MG63 (cell line): ENCODE data around the gene BTN3A1. TPM values are rescaled to one million over a fixed set of nuclear protein-coding genes. Genes with fewer than 3 reads are reported as not detected.
"Not testable (repeated sequence)": the region's sequence is repeated elsewhere in the genome, so short reads cannot be mapped to it uniquely, and the experiment has no call there.

Experiments used
- DNase-seq: peaks from one replicate; pipeline ENCODE4 v3.0.0-alpha.2; 2020
- H3K27me3 ChIP-seq: fragments of 250-450 bp; sonication (Bioruptor Pico); 2 replicates; pipeline ENCODE4 v1.5.1; 2020; ENCODE audit warnings: mild to moderate bottlenecking, moderate library complexity
- H3K36me3 ChIP-seq: fragments of 250-450 bp; sonication (Bioruptor Pico); 2 replicates; pipeline ENCODE4 v1.5.1; 2020; ENCODE audit warnings: mild to moderate bottlenecking, moderate library complexity
- H3K4me3 ChIP-seq: fragments of 250-450 bp; sonication (Bioruptor Pico); 2 replicates; pipeline ENCODE4 v1.5.1; 2020; ENCODE audit warnings: mild to moderate bottlenecking, moderate library complexity
- H3K9me3 ChIP-seq: fragments of 250-450 bp; sonication (Bioruptor Pico); 2 replicates; pipeline ENCODE4 v1.5.1; 2020; ENCODE audit warnings: mild to moderate bottlenecking, moderate library complexity
- total RNA-seq: library from RNA; depleted of rRNA; stranded (reverse); fragments of >200 nt; shearing (Covaris generic); gene quantifications from 2 replicates; pipeline ENCODE4 v1.2.3, GENCODE V29; 2014; ENCODE audit warnings: low replicate concordance

Gene BTN3A1
- total RNA-seq, 1 experiment from 2014 or later = 11.2 TPM

DNA sequence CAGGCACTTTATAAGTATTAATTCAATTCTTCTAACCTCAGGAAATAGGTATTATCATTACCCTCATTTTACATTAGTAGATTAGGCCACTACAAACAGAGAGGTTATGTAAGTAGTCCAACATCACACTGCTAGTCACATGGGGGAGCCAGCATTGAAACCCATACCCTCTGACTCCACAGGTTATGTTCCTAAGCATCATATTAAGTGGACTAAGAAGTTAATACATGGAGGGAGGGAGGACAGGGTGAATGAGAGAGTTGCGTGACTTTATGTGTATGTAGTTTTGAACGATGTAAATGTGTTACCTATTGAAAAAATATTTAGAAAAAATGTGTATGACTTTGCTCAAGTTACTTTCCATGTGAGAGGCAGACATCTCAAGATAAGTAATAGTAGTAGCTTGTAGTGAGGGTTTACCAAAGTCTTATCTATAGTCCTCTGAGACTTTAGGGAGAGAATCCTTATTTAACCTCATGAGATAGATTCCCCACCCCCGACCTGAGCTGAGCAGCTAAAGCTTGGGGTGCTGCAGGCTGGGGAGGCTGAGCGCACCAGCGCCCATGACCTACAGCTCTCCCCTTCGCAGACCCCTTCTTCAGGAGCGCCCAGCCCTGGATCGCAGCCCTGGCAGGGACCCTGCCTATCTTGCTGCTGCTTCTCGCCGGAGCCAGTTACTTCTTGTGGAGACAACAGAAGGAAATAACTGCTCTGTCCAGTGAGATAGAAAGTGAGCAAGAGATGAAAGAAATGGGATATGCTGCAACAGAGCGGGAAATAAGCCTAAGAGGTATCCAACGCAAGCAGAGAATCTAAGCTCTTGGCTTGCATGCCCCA, 29.5 kb upstream of the BTN3A1 start:
- Histone ChIP-seq H3K27me3 (no peaks in the 10 kb centered on the region), H3K36me3 (no peaks in the 10 kb centered on the region)

GRCh38 chr6:26375270-26375669, 26.8 kb upstream of the BTN3A1 start:
- Histone ChIP-seq H3K36me3 (no peaks in the 10 kb centered on the region), H3K9me3 (no peaks in the 10 kb centered on the region), H3K27me3 (no peaks in the 10 kb centered on the region), H3K4me3 (no peak overlapping the region)
- no peak for DNase-seq

More for the DNA sequence above, 29.5 kb upstream of the BTN3A1 start:
- DNase-seq = no peak
- H3K9me3 ChIP-seq = no peaks in the 10 kb centered on the region
- H3K4me3 ChIP-seq = no peak overlapping the region

GRCh38 chr6:26377719-26378118, 24.4 kb upstream of the BTN3A1 start:
- Histone ChIP-seq H3K36me3 (no peaks in the 10 kb centered on the region), H3K9me3 (no peaks in the 10 kb centered on the region), H3K27me3 (no peaks in the 10 kb centered on the region), H3K4me3 (no peak overlapping the region)
- DNase-seq = no peak

- not testable (repeated sequence) for DNase-seq, H3K9me3 ChIP-seq, H3K4me3 ChIP-seq, H3K27me3 ChIP-seq, H3K36me3 ChIP-seq
Measured at GRCh38 chr6:26378143-26378542, 23.9 kb upstream of the BTN3A1 start.

DNA sequence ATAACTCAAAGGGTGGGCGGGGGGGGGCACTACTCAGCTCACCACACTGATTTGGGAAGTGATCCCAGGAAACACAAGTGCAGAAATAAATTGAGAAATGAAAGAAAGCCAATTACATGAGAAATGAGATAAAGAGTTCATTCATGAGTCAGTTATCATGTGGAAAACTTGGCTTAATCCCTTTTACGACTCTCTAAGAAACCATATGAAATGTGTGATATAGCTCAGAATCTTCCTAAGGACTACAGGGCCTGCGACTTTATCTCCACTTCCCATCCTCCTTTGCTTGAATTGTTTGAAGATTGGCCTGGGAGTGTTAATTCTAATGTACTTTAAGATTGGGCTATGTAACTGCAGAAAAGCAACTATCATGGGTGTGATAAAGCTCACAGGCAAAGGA, 22.8 kb upstream of the BTN3A1 start:
- no peaks in the 10 kb centered on the region for H3K9me3 ChIP-seq
- H3K27me3 ChIP-seq = no peaks in the 10 kb centered on the region
- no peak overlapping the region for H3K4me3 ChIP-seq
- H3K36me3 ChIP-seq = no peaks in the 10 kb centered on the region
- DNase-seq = no peak

DNA sequence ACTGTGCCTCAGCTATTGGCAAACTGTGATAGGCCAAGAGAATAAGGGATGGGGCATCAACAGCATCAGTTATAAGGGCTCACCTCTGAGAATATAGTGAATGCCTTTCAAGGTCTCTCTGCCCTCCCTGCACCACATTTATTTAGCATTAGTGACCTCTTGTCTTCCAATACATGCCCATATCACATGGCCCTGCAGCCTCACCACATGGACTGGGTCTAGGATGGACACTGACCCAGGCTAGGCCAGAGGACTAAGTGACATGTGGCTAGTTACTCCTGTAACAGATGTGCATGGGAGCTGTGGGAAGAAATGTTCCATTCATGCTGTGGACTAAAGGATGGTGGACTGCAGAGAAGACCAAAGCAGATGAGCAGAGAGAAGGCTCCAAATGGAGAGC, 22.3 kb upstream of the BTN3A1 start:
- Histone ChIP-seq H3K4me3 (no peak overlapping the region), H3K9me3 (no peaks in the 10 kb centered on the region), H3K27me3 (no peaks in the 10 kb centered on the region), H3K36me3 (no peaks in the 10 kb centered on the region)
- DNase-seq = no peak

- Histone ChIP-seq H3K4me3 (no peak overlapping the region), H3K36me3 (no peaks in the 10 kb centered on the region), H3K27me3 (no peaks in the 10 kb centered on the region), H3K9me3 (no peaks in the 10 kb centered on the region)
- DNase-seq = no peak
Measured at GRCh38 chr6:26380256-26380655, 21.8 kb upstream of the BTN3A1 start.

GRCh38 chr6:26382121-26382520, 20.0 kb upstream of the BTN3A1 start:
- no peak for DNase-seq
- Histone ChIP-seq H3K27me3 (no peaks in the 10 kb centered on the region), H3K36me3 (no peaks in the 10 kb centered on the region), H3K4me3 (no peak overlapping the region), H3K9me3 (no peaks in the 10 kb centered on the region)

DNA sequence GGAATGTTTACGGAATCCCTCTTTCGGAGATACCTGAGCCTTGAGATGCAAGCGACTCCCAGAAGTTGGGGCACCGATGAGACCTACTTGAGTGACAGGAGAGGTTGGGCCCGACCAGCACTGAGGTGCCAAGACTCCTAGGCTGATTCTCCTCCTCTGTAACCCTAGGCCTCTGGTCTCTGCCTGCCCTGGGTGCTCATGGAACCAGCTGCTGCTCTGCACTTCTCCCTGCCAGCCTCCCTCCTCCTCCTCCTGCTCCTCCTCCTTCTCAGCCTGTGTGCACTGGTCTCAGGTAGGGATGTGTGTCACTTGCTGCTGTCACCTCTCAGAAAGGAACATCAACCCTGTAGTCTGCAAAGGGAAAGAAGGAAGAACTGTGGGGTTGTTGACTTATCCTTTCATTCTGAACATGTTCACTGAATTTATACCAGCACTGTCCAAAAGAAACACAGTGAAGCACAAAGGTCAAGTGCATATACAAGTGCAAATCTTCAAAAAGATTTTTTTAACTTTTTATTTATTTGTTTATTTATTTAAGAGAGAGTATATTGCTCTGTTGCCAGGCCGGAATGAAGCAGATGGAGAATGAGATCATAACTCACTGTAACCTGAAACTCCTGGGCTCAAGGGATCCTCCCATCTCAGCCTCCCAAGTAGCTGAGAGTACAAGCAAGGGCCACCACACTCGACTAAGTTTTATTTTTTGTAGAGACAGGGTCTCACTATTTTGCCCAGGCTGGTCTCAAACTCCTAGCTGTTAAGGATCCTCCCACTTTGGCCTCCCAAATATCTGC, 18.3 kb upstream of the BTN3A1 start:
- DNase-seq = peak; percentile 26

DNA sequence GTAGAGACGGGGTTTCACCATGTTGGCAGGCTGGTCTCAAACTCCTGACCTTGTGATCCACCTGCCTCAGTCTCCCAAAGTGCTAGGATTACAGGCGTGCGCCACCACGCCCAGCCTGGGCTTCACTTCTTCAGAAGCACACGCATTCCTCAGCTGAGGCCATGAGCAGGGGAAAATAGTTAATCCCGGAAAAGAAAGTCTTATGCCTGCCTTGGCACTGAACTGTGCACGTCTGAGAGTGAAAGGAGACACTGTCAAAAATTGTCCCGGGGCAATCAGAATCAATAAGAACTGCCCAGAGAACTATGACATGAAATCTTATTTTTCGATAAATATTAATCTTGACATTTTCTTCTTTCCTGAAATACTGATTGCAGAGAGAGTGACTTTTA, 16.3 kb upstream of the BTN3A1 start:
- Histone ChIP-seq H3K9me3 (no peaks in the 10 kb centered on the region), H3K27me3 (no peaks in the 10 kb centered on the region), H3K36me3 (no peaks in the 10 kb centered on the region), H3K4me3 (no peak overlapping the region)
- no peak for DNase-seq

More for the DNA sequence above, 18.3 kb upstream of the BTN3A1 start:
- no peaks in the 10 kb centered on the region for H3K36me3 ChIP-seq
- H3K4me3 ChIP-seq = peak overlapping the region; percentile 51
- no peaks in the 10 kb centered on the region for H3K9me3 ChIP-seq
- no peaks in the 10 kb centered on the region for H3K27me3 ChIP-seq

DNA sequence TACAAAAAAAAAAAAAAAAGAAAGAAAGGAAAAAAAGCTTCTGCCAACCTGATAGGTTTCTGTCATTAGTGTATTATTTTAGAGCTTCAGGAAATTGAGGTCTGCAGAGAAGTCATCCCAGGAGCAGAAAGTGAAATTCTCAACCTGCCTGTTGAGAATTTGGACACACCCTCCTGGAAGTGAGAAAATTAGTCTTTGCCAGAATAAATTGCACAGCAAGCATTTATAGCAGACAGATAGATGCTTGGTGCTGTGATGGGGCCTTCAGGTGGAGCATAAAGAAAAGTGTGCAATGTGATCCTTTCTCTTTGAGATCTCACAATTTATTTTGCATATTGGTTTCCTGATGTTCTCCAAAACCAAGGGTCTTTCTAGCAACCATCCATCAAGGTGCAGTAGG, 14.5 kb upstream of the BTN3A1 start:
- DNase-seq = no peak
- H3K27me3 ChIP-seq = no peaks in the 10 kb centered on the region
- no peaks in the 10 kb centered on the region for H3K9me3 ChIP-seq
- no peaks in the 10 kb centered on the region for H3K36me3 ChIP-seq
- no peak overlapping the region for H3K4me3 ChIP-seq

DNA sequence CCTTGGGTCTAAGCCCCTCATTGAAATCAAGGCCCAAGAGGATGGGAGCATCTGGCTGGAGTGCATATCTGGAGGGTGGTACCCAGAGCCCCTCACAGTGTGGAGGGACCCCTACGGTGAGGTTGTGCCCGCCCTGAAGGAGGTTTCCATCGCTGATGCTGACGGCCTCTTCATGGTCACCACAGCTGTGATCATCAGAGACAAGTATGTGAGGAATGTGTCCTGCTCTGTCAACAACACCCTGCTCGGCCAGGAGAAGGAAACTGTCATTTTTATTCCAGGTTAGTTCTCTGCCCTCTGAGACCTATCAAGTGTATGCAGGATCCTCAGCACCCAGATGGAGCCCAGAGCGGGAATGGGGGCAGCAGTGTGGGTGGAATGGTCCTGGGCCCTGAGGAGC, 14.1 kb upstream of the BTN3A1 start:
- no peak for DNase-seq

DNA sequence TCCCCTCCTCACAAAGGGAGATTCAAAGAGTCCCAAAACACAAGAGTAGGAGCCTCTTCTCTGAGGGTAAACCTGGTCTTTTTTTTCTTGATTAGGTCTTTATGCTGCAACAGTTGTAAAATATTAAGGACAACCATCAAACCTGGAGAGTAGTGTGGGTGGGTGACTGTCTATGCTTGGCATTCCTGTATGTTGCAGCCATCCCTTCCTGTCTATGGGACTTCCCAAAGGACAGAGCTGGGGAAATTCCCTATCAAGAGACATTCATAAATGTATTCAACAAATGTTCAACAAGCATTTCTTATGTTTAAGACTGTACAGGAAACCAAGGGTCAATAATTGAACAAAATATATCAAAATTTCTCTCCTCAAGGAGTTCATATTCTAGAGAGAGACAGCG, 13.6 kb upstream of the BTN3A1 start:
- Histone ChIP-seq H3K27me3 (no peaks in the 10 kb centered on the region), H3K36me3 (no peaks in the 10 kb centered on the region), H3K9me3 (no peaks in the 10 kb centered on the region), H3K4me3 (no peak overlapping the region)
- DNase-seq = no peak

More for the DNA sequence above, 14.1 kb upstream of the BTN3A1 start:
- Histone ChIP-seq H3K4me3 (no peak overlapping the region), H3K9me3 (no peaks in the 10 kb centered on the region), H3K27me3 (no peaks in the 10 kb centered on the region), H3K36me3 (no peaks in the 10 kb centered on the region)

GRCh38 chr6:26389349-26389894, 12.7 kb upstream of the BTN3A1 start:
- no peak overlapping the region for H3K4me3 ChIP-seq
- no peak for DNase-seq
- no peaks in the 10 kb centered on the region for H3K27me3 ChIP-seq
- H3K9me3 ChIP-seq = no peaks in the 10 kb centered on the region
- no peaks in the 10 kb centered on the region for H3K36me3 ChIP-seq

GRCh38 chr6:26390531-26390930, 11.5 kb upstream of the BTN3A1 start:
- Histone ChIP-seq H3K27me3 (no peaks in the 10 kb centered on the region), H3K36me3 (no peaks in the 10 kb centered on the region), H3K4me3 (no peak overlapping the region), H3K9me3 (no peaks in the 10 kb centered on the region)
- DNase-seq = no peak

- H3K9me3 ChIP-seq = no peaks in the 10 kb centered on the region
- no peak for DNase-seq
- no peak overlapping the region for H3K4me3 ChIP-seq
- H3K27me3 ChIP-seq = no peaks in the 10 kb centered on the region
- H3K36me3 ChIP-seq = no peaks in the 10 kb centered on the region
Measured at GRCh38 chr6:26392932-26393636, 9.0 kb upstream of the BTN3A1 start.

- peak; percentile 39 for DNase-seq
- H3K36me3 ChIP-seq = no peaks in the 10 kb centered on the region
- no peaks in the 10 kb centered on the region for H3K9me3 ChIP-seq
- no peak overlapping the region for H3K4me3 ChIP-seq
- H3K27me3 ChIP-seq = no peaks in the 10 kb centered on the region
Measured at GRCh38 chr6:26394289-26394688, 7.8 kb upstream of the BTN3A1 start.
